HG02852 (cell line): Measurements from ENCODE around the gene TMEM179.

Experiments used
- ATAC-seq: cut with Tn5 transposase; IDR thresholded peaks from one replicate; pipeline ENCODE4 v1.9.1; 2021; ENCODE audit warnings: mild to moderate bottlenecking, moderate library complexity; ENCODE audit not compliant: unreplicated experiment

TMEM179 gene

DNA sequence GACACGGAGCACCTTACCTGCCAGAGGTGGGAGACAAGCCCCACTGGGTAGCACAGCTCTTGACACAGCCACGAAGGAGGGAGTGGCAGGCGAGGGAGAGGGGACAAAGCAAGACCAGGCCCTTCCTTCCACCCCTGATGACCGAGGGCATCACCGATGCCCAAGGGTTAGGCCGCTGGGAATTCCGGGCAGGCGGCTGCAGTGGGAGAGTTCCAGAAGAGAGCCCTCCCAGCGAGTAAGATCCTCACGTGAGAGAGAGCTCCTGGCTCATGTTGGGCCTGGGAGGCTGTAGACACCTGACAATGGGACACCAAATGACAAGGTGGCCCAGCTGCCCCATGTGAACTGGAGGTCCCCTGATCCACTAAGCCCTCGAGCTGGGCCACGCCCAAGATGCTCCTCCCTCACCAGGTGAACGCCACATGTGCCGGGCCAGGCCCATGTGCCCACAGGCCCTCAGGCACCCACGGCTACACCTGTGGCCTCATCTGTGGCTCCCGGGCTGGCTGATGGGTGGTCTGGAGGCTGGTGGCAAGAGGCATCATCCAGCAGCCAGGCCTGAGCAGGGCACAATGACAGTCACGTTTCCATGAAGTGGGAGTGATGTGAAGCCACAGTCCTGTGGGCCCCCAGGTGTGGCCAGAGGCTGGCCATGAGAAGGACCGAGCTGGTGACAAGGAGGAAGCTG lies 57.1 kb downstream of the TMEM179 start:
- no peak for ATAC-seq

DNA sequence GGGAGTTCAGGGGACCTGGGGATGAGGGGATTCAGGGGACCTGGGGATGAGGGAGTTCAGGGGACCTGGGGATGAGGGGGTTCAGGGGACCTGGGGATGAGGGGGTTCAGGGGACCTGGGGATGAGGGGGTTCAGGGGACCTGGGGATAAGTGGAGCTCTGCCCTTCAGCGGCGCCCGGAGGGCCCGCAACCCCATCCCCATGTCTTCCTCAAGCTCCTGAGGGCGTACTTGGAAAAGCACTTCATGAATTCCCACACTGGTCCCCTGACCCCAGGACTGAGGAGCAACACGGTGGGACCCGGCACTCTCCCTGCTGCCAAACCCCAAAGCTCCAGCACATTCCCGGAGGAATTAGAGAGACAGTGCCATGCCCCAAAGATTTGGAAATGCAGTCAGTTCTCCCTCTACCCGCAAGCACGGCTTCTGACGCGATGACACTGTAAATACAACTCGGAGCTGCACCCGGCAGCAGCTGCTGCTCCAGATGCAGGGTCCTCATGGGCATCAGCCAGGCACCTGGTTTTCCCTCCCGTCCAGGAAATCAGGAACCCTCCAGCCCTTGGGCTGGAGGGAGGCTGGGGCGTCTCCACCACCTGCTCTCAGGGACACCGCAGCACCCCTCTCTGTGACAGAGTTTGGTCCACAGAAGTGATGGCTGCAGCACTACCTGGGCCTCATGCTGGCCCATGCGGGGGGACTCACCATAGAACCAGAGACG lies 57.8 kb downstream of the TMEM179 start:
- ATAC-seq: no peak

DNA sequence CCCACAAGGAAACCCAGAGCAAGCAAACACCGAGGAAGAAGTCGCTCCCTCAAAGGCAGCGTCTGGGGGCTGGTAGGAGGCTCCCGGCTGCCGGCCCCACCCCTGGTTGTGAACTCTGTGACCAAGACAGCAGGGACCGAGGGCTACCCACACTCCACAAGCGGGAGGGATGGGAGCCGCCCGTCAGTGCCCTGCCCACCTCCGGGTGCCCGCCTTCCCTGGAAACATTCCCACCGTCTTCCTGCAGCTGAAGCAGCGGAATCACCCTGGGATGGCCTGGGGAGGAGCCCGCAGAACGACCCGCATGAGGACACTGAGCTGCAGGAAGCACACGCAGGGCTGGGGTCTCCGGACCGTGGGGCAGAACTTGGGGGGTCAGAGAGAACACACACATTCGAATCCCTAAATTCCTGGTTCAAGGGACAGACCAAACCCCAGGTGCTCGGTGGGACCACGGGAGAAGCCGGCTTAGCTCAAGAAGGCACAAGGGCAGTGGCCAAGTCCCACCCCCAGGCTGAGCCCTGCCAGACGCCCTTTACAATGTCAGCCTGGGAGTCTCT lies 58.5 kb downstream of the TMEM179 start:
- ATAC-seq: no peak

DNA sequence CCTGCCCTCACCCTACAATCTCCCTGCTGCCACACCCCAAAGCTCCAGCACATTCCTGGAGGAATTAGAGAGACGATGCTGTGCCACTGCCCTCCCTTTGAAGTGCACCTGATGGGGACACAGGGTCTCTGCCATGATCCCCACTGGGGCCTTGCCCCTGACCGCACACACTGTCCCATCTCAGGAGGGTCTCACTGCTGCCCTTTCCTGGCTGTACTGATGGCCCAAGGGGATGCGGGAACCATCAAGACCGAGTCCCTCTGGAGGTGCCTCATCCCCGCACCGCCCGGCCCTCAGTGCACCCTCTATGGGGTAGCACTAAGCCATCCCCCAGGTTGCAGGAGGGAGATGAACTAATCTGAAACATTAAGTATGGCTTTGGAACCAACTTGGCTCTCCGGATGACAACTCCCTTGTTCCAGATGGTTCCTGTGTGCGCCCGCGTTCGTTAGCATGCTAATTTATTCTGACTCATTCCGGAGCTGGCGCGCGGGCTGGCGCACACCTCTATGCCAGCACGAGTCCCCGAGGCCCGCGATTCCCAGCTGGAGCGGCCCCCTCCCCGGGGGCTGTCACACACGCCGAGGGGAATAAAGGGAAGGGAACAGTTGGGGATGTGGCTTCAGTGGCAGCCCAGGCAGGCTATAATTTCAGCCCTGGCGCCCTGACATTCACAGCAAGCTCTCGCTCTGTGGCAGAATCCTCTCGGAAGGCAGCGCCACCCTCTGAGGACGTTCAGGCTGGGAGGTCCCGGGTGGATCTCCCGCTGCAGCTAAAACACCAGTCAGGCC lies 59.2 kb downstream of the TMEM179 start:
- no peak for ATAC-seq

DNA sequence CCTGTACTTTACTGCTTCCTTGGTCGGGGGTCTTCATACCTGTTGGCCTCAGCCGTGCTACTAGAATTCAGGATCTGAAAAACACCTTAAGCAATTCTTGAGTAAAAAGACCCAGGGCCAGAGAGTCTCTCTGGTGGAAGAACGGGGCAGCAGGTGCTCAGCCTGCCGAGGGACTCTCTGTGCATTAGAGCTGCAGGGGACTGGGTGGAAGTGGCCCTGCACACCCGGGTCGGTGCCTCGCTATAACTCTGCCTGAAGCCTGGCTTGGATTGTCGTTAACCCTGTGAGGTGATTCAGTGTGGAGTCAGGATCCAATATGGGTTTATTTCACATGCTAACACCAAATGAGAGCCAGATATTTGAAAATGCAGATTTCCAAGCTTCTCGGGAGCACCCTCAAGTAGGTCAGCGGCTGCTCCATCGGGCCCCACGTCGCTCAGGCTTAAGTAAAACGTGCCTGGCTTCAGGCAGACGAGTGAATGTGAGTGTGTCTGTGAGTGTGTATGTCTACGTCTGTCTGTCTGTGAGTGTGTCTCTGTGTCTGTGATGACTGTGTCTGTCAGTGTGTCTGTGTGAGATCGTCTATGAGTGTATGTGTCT lies 60.1 kb downstream of the TMEM179 start:
- no peak for ATAC-seq

DNA sequence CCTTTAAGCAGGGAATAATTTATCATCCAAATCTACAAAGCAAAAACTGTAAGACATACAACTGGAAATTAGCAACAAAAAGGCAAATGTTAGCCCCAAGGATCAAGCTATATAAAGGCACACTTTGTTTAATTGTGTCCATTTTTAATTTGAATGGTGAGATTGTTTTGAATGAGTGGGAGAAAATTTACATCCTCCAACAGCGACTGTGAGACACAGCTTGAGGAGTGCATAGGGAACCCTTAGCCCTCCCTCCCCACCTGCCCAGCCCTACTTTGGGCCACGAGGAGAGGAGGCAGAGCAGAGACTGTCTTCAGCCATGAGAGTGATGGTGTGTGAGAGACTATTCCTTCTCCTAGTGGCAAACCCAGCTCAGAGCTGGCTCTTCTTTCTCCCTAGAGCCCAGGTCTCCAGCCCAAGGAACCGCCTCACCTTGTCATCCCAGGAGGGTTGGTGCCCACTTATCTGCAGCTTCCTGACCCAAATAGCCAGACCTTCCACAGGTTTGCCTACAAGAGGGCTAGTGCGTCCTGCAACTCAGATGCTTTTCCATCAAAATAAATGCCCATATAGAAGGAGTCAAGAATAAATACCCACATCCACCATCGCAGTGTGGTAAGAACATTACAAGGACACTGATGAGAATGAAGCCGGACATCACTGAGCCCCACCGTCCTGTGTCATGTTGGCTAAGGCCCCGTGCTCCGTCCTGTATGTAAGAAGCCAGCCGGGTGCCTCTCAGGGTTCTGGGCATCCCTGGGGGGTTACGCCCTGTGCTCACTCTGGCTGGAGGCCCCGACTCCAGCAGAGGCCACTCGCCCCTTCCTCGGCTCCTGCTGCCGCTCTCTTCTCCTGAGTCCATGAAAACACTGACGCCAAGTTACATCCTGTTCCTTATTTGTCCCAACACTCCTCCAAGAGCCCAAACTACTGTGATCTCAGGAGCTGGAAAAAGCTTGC lies 61.4 kb downstream of the TMEM179 start:
- ATAC-seq: no peak

DNA sequence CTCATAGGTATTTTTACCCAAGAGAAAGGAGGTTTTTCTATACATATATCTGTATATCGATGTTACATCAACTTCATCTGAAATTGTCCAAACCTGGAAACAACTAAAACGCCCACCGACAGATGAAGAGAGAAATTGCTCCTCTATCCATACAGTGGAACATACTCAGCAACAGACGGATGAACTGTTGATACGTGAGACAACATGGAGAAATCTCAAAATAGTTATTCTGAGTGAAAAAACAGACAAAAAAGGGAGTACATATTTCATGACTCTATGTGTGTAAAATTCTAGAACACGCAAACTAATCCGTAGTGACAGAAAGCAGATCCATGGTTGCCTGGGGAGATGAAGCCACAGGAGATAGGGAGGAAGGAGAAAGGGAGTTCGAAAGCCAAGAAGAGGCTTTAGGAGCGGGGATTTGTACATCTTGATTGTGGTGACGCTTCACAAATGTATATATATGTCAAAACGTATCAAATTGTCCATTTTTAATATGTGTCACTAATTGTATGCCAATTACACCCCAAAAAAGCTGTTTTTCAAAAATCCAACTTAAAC lies 62.6 kb downstream of the TMEM179 start:
- ATAC-seq: no peak
